ENCODE measurements around the gene NHLRC3. TPM values are rescaled to one million over a fixed set of nuclear protein-coding genes. Genes with fewer than 3 reads are reported as not detected.
"Not testable (repeated sequence)": the region's sequence is repeated elsewhere in the genome, so short reads cannot be mapped to it uniquely, and the experiment has no call there.

NHLRC3 gene
- total and polyA plus RNA-seq, 7 donors = 2.4 to 16.9 (median 14.5) TPM

- H3K27me3 ChIP-seq = no peaks in the 10 kb centered on the region
- H3K27ac ChIP-seq = no peak overlapping the region
- TF ChIP-seq EP300 (IDR thresholded peaks at IDR 0.05) (no peak), POLR2A (IDR thresholded peaks at IDR 0.05) (no peak), CTCF (IDR thresholded peaks at IDR 0.05) (no peak), POLR2AphosphoS5 (IDR thresholded peaks at IDR 0.05) (no peak)
- intact Hi-C loops (cut with DNase I) = no loop called here
- no peaks in the 10 kb centered on the region for H3K4me1 ChIP-seq
- H3K9me3 ChIP-seq = peaks cover 0 to 2% (median 0%) of the 10 kb centered on the region in 4 donors
- no peak for DNase-seq
- 100% methylated on average over 1 of the region's 1 CpG for WGBS, 2 donors
- no peak overlapping the region for H3K4me3 ChIP-seq
- H3K36me3 ChIP-seq = peaks cover 0 to 5% (median 0%) of the 10 kb centered on the region in 4 donors
Measured at GRCh38 chr13:39056018-39056417, 17.8 kb downstream of the NHLRC3 start.

- TF ChIP-seq EP300 (IDR thresholded peaks at IDR 0.05) (no peak), POLR2A (IDR thresholded peaks at IDR 0.05) (no peak), POLR2AphosphoS5 (IDR thresholded peaks at IDR 0.05) (no peak), CTCF (IDR thresholded peaks at IDR 0.05) (no peak)
- Histone ChIP-seq H3K36me3 (no peaks in the 10 kb centered on the region), H3K4me3 (no peak overlapping the region), H3K4me1 (no peaks in the 10 kb centered on the region), H3K9me3 (peaks cover 0 to 2% (median 0%) of the 10 kb centered on the region in 4 donors), H3K27me3 (no peaks in the 10 kb centered on the region), H3K27ac (no peak overlapping the region)
- intact Hi-C loops (cut with DNase I) = no loop called here
- no peak for DNase-seq
Measured at GRCh38 chr13:39058040-39058439, 19.8 kb downstream of the NHLRC3 start.

- no peaks in the 10 kb centered on the region for H3K9me3 ChIP-seq
- intact Hi-C loops (cut with DNase I) = no loop called here
- H3K4me1 ChIP-seq = no peaks in the 10 kb centered on the region
- WGBS, 2 donors = 93 to 97% methylated on average over 4 of the region's 4 CpGs
- H3K27me3 ChIP-seq = no peaks in the 10 kb centered on the region
- no peaks in the 10 kb centered on the region for H3K36me3 ChIP-seq
- TF ChIP-seq POLR2A (IDR thresholded peaks at IDR 0.05) (no peak), POLR2AphosphoS5 (IDR thresholded peaks at IDR 0.05) (no peak), CTCF (IDR thresholded peaks at IDR 0.05) (no peak), EP300 (IDR thresholded peaks at IDR 0.05) (no peak)
- no peak overlapping the region for H3K27ac ChIP-seq
- no peak for DNase-seq
- H3K4me3 ChIP-seq = no peak overlapping the region
Measured at GRCh38 chr13:39062004-39062403, 23.7 kb downstream of the NHLRC3 start.

GRCh38 chr13:39072842-39073241 is 34.6 kb downstream of the NHLRC3 start:
- Histone ChIP-seq H3K9me3 (no peaks in the 10 kb centered on the region), H3K36me3 (no peaks in the 10 kb centered on the region), H3K27me3 (peaks cover 0 to 6% (median 5%) of the 10 kb centered on the region in 3 donors), H3K4me1 (no peaks in the 10 kb centered on the region), H3K4me3 (no peak overlapping the region), H3K27ac (no peak overlapping the region)
- no peak for DNase-seq
- intact Hi-C loops (cut with DNase I) = no loop called here
- no peak for TF ChIP-seq POLR2AphosphoS5 (IDR thresholded peaks at IDR 0.05)
- TF ChIP-seq EP300 (IDR thresholded peaks at IDR 0.05) = no peak
- no peak for TF ChIP-seq CTCF (IDR thresholded peaks at IDR 0.05)
- TF ChIP-seq POLR2A (IDR thresholded peaks at IDR 0.05) = no peak
- 78 to 83% methylated on average over 2 of the region's 2 CpGs for WGBS, 2 donors

- Histone ChIP-seq H3K27ac (no peak overlapping the region), H3K27me3 (peaks cover 0 to 6% (median 5%) of the 10 kb centered on the region in 3 donors), H3K4me1 (no peaks in the 10 kb centered on the region), H3K36me3 (no peaks in the 10 kb centered on the region), H3K4me3 (no peak overlapping the region), H3K9me3 (no peaks in the 10 kb centered on the region)
- no peak for DNase-seq
- 32 to 51% methylated on average over 3 of the region's 3 CpGs for WGBS, 2 donors
- intact Hi-C loops (cut with DNase I) = no loop called here
- no peak for TF ChIP-seq EP300 (IDR thresholded peaks at IDR 0.05)
- no peak for TF ChIP-seq POLR2A (IDR thresholded peaks at IDR 0.05)
- TF ChIP-seq POLR2AphosphoS5 (IDR thresholded peaks at IDR 0.05) = no peak
- TF ChIP-seq CTCF (IDR thresholded peaks at IDR 0.05) = no peak
Measured at GRCh38 chr13:39073983-39074382, 35.7 kb downstream of the NHLRC3 start.

- H3K27me3 ChIP-seq; H3K4me3 ChIP-seq; DNase-seq; H3K4me1 ChIP-seq; H3K36me3 ChIP-seq; H3K27ac ChIP-seq; H3K9me3 ChIP-seq; intact Hi-C loops (cut with DNase I): not testable (repeated sequence)
- 12 to 61% methylated on average over 1 of the region's 1 CpG for WGBS, 2 donors
Measured at GRCh38 chr13:39086251-39086945, 48.1 kb downstream of the NHLRC3 start.
